Neutrophil (primary cell): ENCODE data around the gene LGALS3BP.

Experiments
- H3K27ac ChIP-seq: fragments of 200-600 bp; sonication (generic); 2 replicates; pipeline ENCODE4 v1.5.1; 2016; ENCODE audit warnings: mild to moderate bottlenecking, moderate library complexity
- H3K27me3 ChIP-seq: fragments of 200-600 bp; sonication (generic); 2 replicates; pipeline ENCODE4 v1.6.0; 2016; ENCODE audit warnings: mild to moderate bottlenecking
- H3K36me3 ChIP-seq: fragments of 200-600 bp; sonication (generic); 2 replicates; pipeline ENCODE4 v1.5.1; 2017
- H3K4me1 ChIP-seq, 2 experiments: fragments of 200-600 bp in 1 of 2; sonication (generic) in 1 of 2; 1 replicate in 1 of 2; 2 replicates in 1 of 2; pipeline versions ENCODE4 v1.5.1 to v1.6.1; 2013 to 2016; ENCODE audit warnings: low read depth in 1 of 2, low read length in 1 of 2, mild to moderate bottlenecking in 1 of 2, moderate library complexity in 1 of 2; ENCODE audit not compliant: control insufficient read depth in 1 of 2, insufficient read depth in 1 of 2
- H3K4me3 ChIP-seq, 2 experiments: fragments of 200-600 bp in 1 of 2; sonication (generic) in 1 of 2; 1 replicate in 1 of 2; 2 replicates in 1 of 2; pipeline ENCODE4 v1.5.1; 2013 to 2016; ENCODE audit warnings: low read depth in 1 of 2, low read length in 1 of 2, mild to moderate bottlenecking in 1 of 2, moderate library complexity in 1 of 2
- H3K9me3 ChIP-seq: fragments of 200-600 bp; sonication (generic); 2 replicates; pipeline ENCODE4 v1.5.1; 2016
- CTCF ChIP-seq: fragments of 200-600 bp; sonication (generic); IDR thresholded peaks from 2 replicates; pipeline ENCODE4 v1.5.1; 2016; ENCODE audit warnings: antibody characterized with exemption

LGALS3BP gene

GRCh38 chr17:78974635-78975591 lies 4.8 kb downstream of the LGALS3BP start:
- H3K36me3 ChIP-seq = no peaks in the 10 kb centered on the region
- no peaks in the 10 kb centered on the region for H3K27me3 ChIP-seq
- no peak for TF ChIP-seq CTCF
- H3K27ac ChIP-seq = no peak overlapping the region
- H3K4me1 ChIP-seq = peaks cover 6 to 8% of the 10 kb centered on the region in 2 experiments
- H3K9me3 ChIP-seq = no peaks in the 10 kb centered on the region
- no peak overlapping the region for H3K4me3 ChIP-seq

GRCh38 chr17:78973792-78974520 lies 5.8 kb downstream of the LGALS3BP start:
- no peaks in the 10 kb centered on the region for H3K36me3 ChIP-seq
- no peak overlapping the region for H3K4me3 ChIP-seq
- H3K4me1 ChIP-seq = peaks cover 6 to 8% of the 10 kb centered on the region in 2 experiments
- H3K27me3 ChIP-seq = no peaks in the 10 kb centered on the region
- TF ChIP-seq CTCF = no peak
- no peaks in the 10 kb centered on the region for H3K9me3 ChIP-seq
- H3K27ac ChIP-seq = no peak overlapping the region

GRCh38 chr17:78973196-78973595 lies 6.5 kb downstream of the LGALS3BP start:
- TF ChIP-seq CTCF = no peak
- no peaks in the 10 kb centered on the region for H3K9me3 ChIP-seq
- H3K27me3 ChIP-seq = no peaks in the 10 kb centered on the region
- no peaks in the 10 kb centered on the region for H3K36me3 ChIP-seq
- H3K4me1 ChIP-seq = peaks cover 6 to 8% of the 10 kb centered on the region in 2 experiments
- H3K27ac ChIP-seq = no peak overlapping the region
- H3K4me3 ChIP-seq = no peak overlapping the region

- no peak overlapping the region for H3K27ac ChIP-seq
These were observed 7.1 kb downstream of the LGALS3BP start for GRCh38 chr17:78972507-78973105.

More at GRCh38 chr17:78972507-78973105, 7.1 kb downstream of the LGALS3BP start:
- no peaks in the 10 kb centered on the region for H3K36me3 ChIP-seq
- no peaks in the 10 kb centered on the region for H3K9me3 ChIP-seq
- H3K27me3 ChIP-seq = no peaks in the 10 kb centered on the region
- no peak overlapping the region for H3K4me3 ChIP-seq
- peaks cover 6 to 8% of the 10 kb centered on the region in 2 experiments for H3K4me1 ChIP-seq
- no peak for TF ChIP-seq CTCF
